Spleen (tissue), 7 donors: ENCODE measurements around the gene MIEN1.

Experiments
- CTCF ChIP-seq, 11 experiments: fragments of 200-600 bp in 7 of 11; fragments of 450-650 bp in 4 of 11; sonication (generic) in 4 of 11; IDR thresholded peaks in 8 of 11; conservative IDR thresholded peaks in 3 of 11; 1 replicate in 7 of 11; 2 replicates in 4 of 11; pipeline versions ENCODE4 v1.4.0 to v1.8.0; 2016 to 2021; ENCODE audit warnings: antibody characterized with exemption in 11 of 11, inconsistent platforms in 4 of 11, mild to moderate bottlenecking in 1 of 11
- POLR2A ChIP-seq, 3 donors: fragments of 450-650 bp; IDR thresholded peaks; one replicate each; pipeline ENCODE4 v1.5.1; 2017; ENCODE audit warnings: antibody characterized with exemption in 3 of 3, mild to moderate bottlenecking in 1 of 3
- POLR2AphosphoS5 ChIP-seq, 3 donors: sonication (generic); formaldehyde crosslinking; IDR thresholded peaks; one replicate each; pipeline ENCODE4 v1.5.1; 2017; ENCODE audit warnings: antibody characterized with exemption in 3 of 3
- donor health status: DM: no; HTN: no; CAD: no; lungs with moderate emphysema.
- donor health status: DM: no; HTN: no; CAD: no.
- donor health status: DM: no; HTN: no; CAD: no.

GRCh38 chr17:39727556-39727955 is 2.8 kb downstream of the MIEN1 start:
- TF ChIP-seq CTCF (IDR thresholded peaks at IDR 0.05 in 8 of 11, conservative IDR thresholded peaks at IDR 0.05 in 3 of 11) (no peak), POLR2AphosphoS5 (IDR thresholded peaks at IDR 0.05) (no peak), POLR2A (IDR thresholded peaks at IDR 0.05) (no peak)
